Activated CD8-positive, alpha-beta memory T cell treated with anti-CD3 and anti-CD28 coated beads for 36 hours (primary cell): ENCODE results near the gene ADAM15. TPM values are rescaled to one million over a fixed set of nuclear protein-coding genes. Genes with fewer than 3 reads are reported as not detected.

Experiments
- CTCF ChIA-PET: fragments of 350-600 bp; sonication (Branson Sonifier 250); formaldehyde crosslinking; loops from one replicate; lab custom pipeline; 2021; ENCODE audit warnings: antibody characterized with exemption; lab: Charles Lee
- POLR2A ChIA-PET: fragments of 350-600 bp; sonication (Branson Sonifier 250); formaldehyde crosslinking; loops from one replicate; lab custom pipeline; 2021; ENCODE audit warnings: antibody characterized with exemption; lab: Charles Lee
- total RNA-seq, 2 experiments: library from RNA; stranded (reverse); gene quantifications; one replicate each; pipeline ENCODE4 v1.2.3, GENCODE V29; 2021

Gene ADAM15
- total RNA-seq, 2 experiments from 2014 or later = 38.5 to 44.6 TPM

- POLR2A ChIA-PET = interaction anchor here (0.6 kb wide), 1 partner anchor 141 kb away, joined by 3 read pairs; no protein-coding TSS in a partner anchor
- CTCF ChIA-PET = interaction anchor here (0.5 to 1.1 kb wide), 2 partner anchors 22 to 485 kb away, joined by 3 to 4 read pairs; no protein-coding TSS in a partner anchor
Measured at GRCh38 chr1:155106862-155107261, 55.7 kb downstream of the ADAM15 start.

- ChIA-PET POLR2A (no interaction called here), CTCF (interaction anchor here (0.5 to 1.1 kb wide), 3 partner anchors 16 to 484 kb away, joined by 3 to 4 read pairs (median 3); no protein-coding TSS in a partner anchor)
Measured at GRCh38 chr1:155107309-155108264, 56.5 kb downstream of the ADAM15 start.

GRCh38 chr1:155108296-155108695 lies 57.2 kb downstream of the ADAM15 start:
- ChIA-PET POLR2A (no interaction called here), CTCF (interaction anchor here (0.9 kb wide), 1 partner anchor 17 kb away, joined by 3 read pairs; no protein-coding TSS in a partner anchor)

- CTCF ChIA-PET = no interaction called here
- POLR2A ChIA-PET = no interaction called here
Measured at GRCh38 chr1:155110381-155110780, 59.3 kb downstream of the ADAM15 start.

GRCh38 chr1:155110826-155111225 lies 59.7 kb downstream of the ADAM15 start:
- POLR2A ChIA-PET = no interaction called here
- CTCF ChIA-PET = no interaction called here

Other genes with a start within 250 kb of the ADAM15 start
- gene KCNN3, start 181.0 kb upstream of the ADAM15 start, total RNA-seq = under 1 TPM; 0.10 to 0.30 TPM
- gene PMVK, start 114.6 kb upstream of the ADAM15 start, total RNA-seq = 10 to 100 TPM; 42.6 to 44.1 TPM
- 10 to 100 TPM; 11.2 to 11.7 TPM for gene PBXIP1, start 95.2 kb upstream of the ADAM15 start, total RNA-seq
- 10 to 100 TPM; 28.7 to 30.1 TPM for gene PYGO2, start 89.5 kb upstream of the ADAM15 start, total RNA-seq
- 10 to 100 TPM; 31.2 to 36.3 TPM for gene SHC1, start 80.6 kb upstream of the ADAM15 start, total RNA-seq
- 100 to 1,000 TPM; 136 to 137 TPM for gene CKS1B, start 76.6 kb upstream of the ADAM15 start, total RNA-seq
- gene FLAD1, start 68.0 kb upstream of the ADAM15 start, total RNA-seq = 10 to 100 TPM; 62.8 to 63.2 TPM
- under 1 TPM in 1 of 2 experiments, not detected in 1; 0.61 TPM for gene LENEP, start 57.7 kb upstream of the ADAM15 start, total RNA-seq
- gene ZBTB7B, start 48.5 kb upstream of the ADAM15 start, total RNA-seq = 10 to 100 TPM; 33.4 to 34.3 TPM
- gene DCST2, start 17.5 kb upstream of the ADAM15 start, total RNA-seq = under 1 TPM in 1 of 2 experiments, not detected in 1; 0.21 TPM
- not detected for gene DCST1, start 17.5 kb upstream of the ADAM15 start, total RNA-seq
- 1 to 10 TPM; 3.4 to 4.6 TPM for gene EFNA4, start 12.4 kb downstream of the ADAM15 start, total RNA-seq
- gene EFNA3, start 27.5 kb downstream of the ADAM15 start, total RNA-seq = 1 to 10 TPM; 3.1 to 3.5 TPM
- under 1 TPM in 1 of 2 experiments, not detected in 1; 0.15 TPM for gene EFNA1, start 76.6 kb downstream of the ADAM15 start, total RNA-seq
- gene SLC50A1, start 84.5 kb downstream of the ADAM15 start, total RNA-seq = 10 to 100 TPM; 54.3 to 56.8 TPM
- 10 to 100 TPM; 31.3 to 32.0 TPM for gene DPM3, start 89.2 kb downstream of the ADAM15 start, total RNA-seq
- 100 to 1,000 TPM; 179 to 199 TPM for gene KRTCAP2, start 122.0 kb downstream of the ADAM15 start, total RNA-seq
- 1 to 10 TPM; 7.3 to 7.8 TPM for gene TRIM46, start 122.5 kb downstream of the ADAM15 start, total RNA-seq
- gene THBS3, start 156.6 kb downstream of the ADAM15 start, total RNA-seq = 1 to 10 TPM; 7.0 to 8.7 TPM
- 10 to 100 TPM; 70.4 to 71.1 TPM for gene MTX1, start 157.4 kb downstream of the ADAM15 start, total RNA-seq
- gene ENTREP3, start 204.2 kb downstream of the ADAM15 start, total RNA-seq = 10 to 100 TPM; 47.2 to 50.7 TPM
- 100 to 1,000 TPM; 136 to 138 TPM for gene SCAMP3, start 211.0 kb downstream of the ADAM15 start, total RNA-seq
- gene CLK2, start 222.2 kb downstream of the ADAM15 start, total RNA-seq = 10 to 100 TPM; 79.6 to 82.7 TPM
- gene HCN3, start 226.1 kb downstream of the ADAM15 start, total RNA-seq = 1 to 10 TPM; 3.4 to 3.7 TPM